Prostate gland (tissue), 2 donors: ENCODE measurements around the gene FAAP20.

ENCODE experiments used
- CTCF ChIP-seq, 4 experiments: fragments of 200-600 bp in 2 of 4; fragments of 450-650 bp in 2 of 4; sonication (generic) in 2 of 4; IDR thresholded peaks; 1 replicate in 3 of 4; 2 replicates in 1 of 4; pipeline ENCODE4 v1.5.1; 2016 to 2019; ENCODE audit warnings: antibody characterized with exemption in 4 of 4, mild to moderate bottlenecking in 2 of 4, moderate library complexity in 2 of 4
- POLR2A ChIP-seq: fragments of 450-650 bp; IDR thresholded peaks from one replicate; pipeline ENCODE4 v1.6.1; 2016; ENCODE audit warnings: antibody characterized with exemption, mild to moderate bottlenecking
- POLR2AphosphoS5 ChIP-seq: sonication (generic); formaldehyde crosslinking; IDR thresholded peaks from one replicate; pipeline ENCODE4 v1.6.1; 2017; ENCODE audit warnings: antibody characterized with exemption

DNA sequence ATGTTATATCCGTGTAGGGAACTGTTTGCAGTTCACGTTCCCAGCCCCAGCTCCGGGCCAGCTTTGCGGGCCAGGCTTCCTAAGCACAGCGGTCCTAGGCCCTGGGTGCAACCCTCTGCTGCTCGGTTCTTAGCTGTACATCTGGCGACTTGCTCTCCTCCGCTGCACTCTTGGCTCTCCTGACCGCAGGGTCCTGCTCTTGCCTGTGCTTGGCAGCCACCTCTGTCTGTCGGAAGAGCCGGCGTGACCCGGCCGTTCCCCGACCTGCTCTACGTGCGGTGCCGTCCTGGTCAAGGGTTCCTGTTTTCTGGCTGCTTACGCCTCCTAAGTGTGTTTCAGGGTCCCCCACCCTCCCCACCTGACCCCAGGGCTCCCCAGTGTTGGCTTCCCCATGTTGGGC is 36.7 kb downstream of the FAAP20 start:
- TF ChIP-seq CTCF (IDR thresholded peaks at IDR 0.05) (no peak), POLR2A (no peak), POLR2AphosphoS5 (no peak)
